A673 (cell line): Measurements from ENCODE around the gene PGC. TPM values are rescaled to one million over a fixed set of nuclear protein-coding genes. Genes with fewer than 3 reads are reported as not detected.

Experiments used
- BruUV-seq: library from RNA; stranded (reverse); fragments of 400-500 nt; replicated peaks from 2 replicates; lab custom pipeline; 2021; lab: Mats Ljungman, UMichigan
- CTCF ChIA-PET: fragments of 300-600 bp; sonication (Branson Sonifier 250); formaldehyde crosslinking; loops from one replicate; lab custom pipeline; 2022; ENCODE audit warnings: antibody characterized with exemption; lab: Charles Lee
- POLR2A ChIA-PET: fragments of 300-600 bp; sonication (Branson Sonifier 250); formaldehyde crosslinking; loops from one replicate; lab custom pipeline; 2022; ENCODE audit warnings: antibody characterized with exemption; ENCODE audit not compliant: low non-redundant PET; lab: Charles Lee
- DNase-seq: peaks from one replicate; pipeline ENCODE4 v3.0.0-alpha.2; 2015; ENCODE audit warnings: low spot score
- H3K27ac ChIP-seq: fragments of 200-600 bp; sonication (generic); 2 replicates; pipeline ENCODE4 v1.5.1; 2016; ENCODE audit warnings: mixed run types, low read depth, mild to moderate bottlenecking, mixed read lengths, antibody characterized with exemption, low read length; ENCODE audit not compliant: poor library complexity, severe bottlenecking
- H3K27me3 ChIP-seq: fragments of 200-600 bp; sonication (generic); replicated peaks from 2 replicates; pipeline ENCODE4 v1.6.1; 2017; ENCODE audit warnings: mixed run types, low read depth, mild to moderate bottlenecking, mixed read lengths, antibody characterized with exemption, low read length; ENCODE audit not compliant: insufficient read depth, poor library complexity
- H3K36me3 ChIP-seq: fragments of 200-600 bp; sonication (generic); 2 replicates; pipeline ENCODE4 v1.6.1; 2016; ENCODE audit warnings: mixed run types, mild to moderate bottlenecking, mixed read lengths, antibody characterized with exemption, low read length; ENCODE audit not compliant: insufficient read depth, poor library complexity, severe bottlenecking
- H3K4me1 ChIP-seq: fragments of 200-600 bp; sonication (generic); 2 replicates; pipeline ENCODE4 v1.6.1; 2017; ENCODE audit warnings: mixed run types, mild to moderate bottlenecking, mixed read lengths, antibody characterized with exemption, low read length; ENCODE audit not compliant: insufficient read depth, poor library complexity, severe bottlenecking
- H3K4me3 ChIP-seq: fragments of 200-600 bp; sonication (generic); 2 replicates; pipeline ENCODE4 v1.5.1; 2016; ENCODE audit warnings: low read depth, mixed run types, mild to moderate bottlenecking, mixed read lengths, low read length; ENCODE audit not compliant: poor library complexity, severe bottlenecking
- H3K9me3 ChIP-seq: fragments of 200-600 bp; sonication (generic); 2 replicates; pipeline ENCODE4 v1.6.1; 2016; ENCODE audit warnings: mixed run types, low read depth, mild to moderate bottlenecking, mixed read lengths, antibody characterized with exemption, low read length; ENCODE audit not compliant: poor library complexity, severe bottlenecking
- CTCF ChIP-seq: fragments of 300-800, 200-600 bp; sonication (generic); conservative IDR thresholded peaks from 2 replicates; pipeline ENCODE4 v1.5.1; 2017; ENCODE audit warnings: low read depth, mild to moderate bottlenecking, antibody characterized with exemption, low read length, moderate library complexity, mixed read lengths
- EZH2 ChIP-seq: fragments of 200-600 bp; sonication (generic); IDR thresholded peaks from 2 replicates; pipeline ENCODE4 v1.6.1; 2017; ENCODE audit warnings: borderline replicate concordance, low read depth, mild to moderate bottlenecking, mixed read lengths, antibody characterized with exemption, low read length; ENCODE audit not compliant: poor library complexity, severe bottlenecking
- intact Hi-C: fragments of 100-400 bp; cut with micrococcal nuclease; formaldehyde crosslinking; loops from one replicate; pipeline ENCODE4 v1.10.0; 2022; ENCODE audit not compliant: unreplicated experiment
- total RNA-seq: library from RNA; stranded (reverse); gene quantifications from 2 replicates; pipeline ENCODE4 v1.2.3, GENCODE V29; 2021

Gene PGC
- total RNA-seq, 1 experiment from 2014 or later, result not detected

DNA sequence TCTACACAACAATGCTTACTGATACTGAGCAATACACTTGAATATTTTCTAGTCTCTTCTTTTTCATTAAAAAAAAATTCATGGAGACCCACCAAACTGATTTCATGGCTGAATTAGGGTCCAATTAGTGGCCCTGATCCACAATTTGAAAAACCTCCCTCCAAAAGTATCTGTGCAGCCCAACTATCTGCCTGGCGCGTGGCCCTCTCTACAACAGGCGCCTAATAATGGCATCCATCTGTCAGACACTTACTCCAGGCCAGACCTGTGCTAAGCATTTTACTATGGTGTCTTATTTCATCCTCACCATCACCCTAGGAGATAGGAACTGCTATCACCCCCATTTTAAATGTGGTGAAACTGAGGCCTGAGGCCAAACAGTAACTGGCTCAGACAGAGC, 25.8 kb downstream of the PGC start:
- no peaks in the 10 kb centered on the region for H3K27me3 ChIP-seq
- no peak for DNase-seq
- POLR2A ChIA-PET, result no interaction called here
- no peak overlapping the region for H3K27ac ChIP-seq
- no TSS peak for BruUV-seq
- intact Hi-C loops, result no loop called here
- TF ChIP-seq EZH2, result no peak
- no peak for TF ChIP-seq CTCF
- H3K36me3 ChIP-seq, result no peaks in the 10 kb centered on the region
- CTCF ChIA-PET, result no interaction called here
- peaks cover 49% of the 10 kb centered on the region for H3K4me1 ChIP-seq
- H3K9me3 ChIP-seq, result no peaks in the 10 kb centered on the region
- no peak overlapping the region for H3K4me3 ChIP-seq

GRCh38 chr6:41720783-41721182, 26.4 kb downstream of the PGC start:
- CTCF ChIA-PET, result no interaction called here
- no peak for DNase-seq
- no TSS peak for BruUV-seq
- H3K9me3 ChIP-seq, result no peaks in the 10 kb centered on the region
- H3K4me3 ChIP-seq, result no peak overlapping the region
- H3K36me3 ChIP-seq, result no peaks in the 10 kb centered on the region
- POLR2A ChIA-PET, result no interaction called here
- intact Hi-C loops, result no loop called here
- no peaks in the 10 kb centered on the region for H3K27me3 ChIP-seq
- TF ChIP-seq EZH2, result no peak
- TF ChIP-seq CTCF, result no peak
- peaks cover 53% of the 10 kb centered on the region for H3K4me1 ChIP-seq
- H3K27ac ChIP-seq, result no peak overlapping the region

DNA sequence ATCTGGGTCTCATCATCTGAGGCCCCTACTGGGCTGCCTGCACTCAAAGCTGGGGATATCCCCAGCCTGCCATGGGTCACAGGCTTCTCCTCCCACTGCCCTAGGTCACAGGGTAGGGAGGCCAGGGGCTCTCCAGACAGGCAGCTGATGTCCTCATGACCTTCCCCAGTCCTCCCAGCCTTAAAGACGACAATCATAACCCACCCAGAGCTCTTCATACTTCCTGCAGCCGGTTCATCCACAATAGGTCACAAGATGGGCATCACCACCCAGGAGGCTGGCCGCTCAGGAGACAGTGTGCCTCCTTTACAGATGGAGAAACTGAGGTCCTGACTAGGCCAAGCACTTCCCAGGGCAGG, 27.0 kb downstream of the PGC start:
- no peaks in the 10 kb centered on the region for H3K27me3 ChIP-seq
- no TSS peak for BruUV-seq
- H3K27ac ChIP-seq, result no peak overlapping the region
- DNase-seq, result no peak
- TF ChIP-seq CTCF (no peak), EZH2 (no peak)
- POLR2A ChIA-PET, result no interaction called here
- CTCF ChIA-PET, result no interaction called here
- no peaks in the 10 kb centered on the region for H3K9me3 ChIP-seq
- H3K36me3 ChIP-seq, result no peaks in the 10 kb centered on the region
- H3K4me1 ChIP-seq, result peaks cover 53% of the 10 kb centered on the region
- intact Hi-C loops, result no loop called here
- no peak overlapping the region for H3K4me3 ChIP-seq
